Subcutaneous abdominal adipose tissue (tissue), 5 donors: ENCODE data around the gene ABCG4.

Experiments used
- H3K27ac ChIP-seq: one replicate; pipeline ENCODE4 v1.7.0; 2013; ENCODE audit warnings: low read depth, mild to moderate bottlenecking, inconsistent platforms, low read length, moderate library complexity
- H3K27me3 ChIP-seq, 5 donors: one replicate each; pipeline ENCODE4 v1.7.0; 2013; ENCODE audit warnings: low read length in 5 of 5, inconsistent platforms in 1 of 5; ENCODE audit not compliant: control insufficient read depth in 5 of 5, insufficient read depth in 4 of 5
- H3K36me3 ChIP-seq, 5 donors: one replicate each; pipeline ENCODE4 v1.7.0; 2013; ENCODE audit warnings: low read length in 5 of 5; ENCODE audit not compliant: control insufficient read depth in 5 of 5, insufficient read depth in 5 of 5
- H3K4me1 ChIP-seq, 5 donors: one replicate each; pipeline ENCODE4 v1.7.0; 2013; ENCODE audit warnings: low read length in 5 of 5, mild to moderate bottlenecking in 3 of 5, moderate library complexity in 1 of 5; ENCODE audit not compliant: control insufficient read depth in 5 of 5, insufficient read depth in 5 of 5
- H3K4me3 ChIP-seq, 5 donors: one replicate each; pipeline ENCODE4 v1.7.0; 2013; ENCODE audit warnings: low read length in 5 of 5, low read depth in 1 of 5
- H3K9ac ChIP-seq, 5 donors: one replicate each; pipeline ENCODE4 v1.7.0; 2013; ENCODE audit warnings: low read length in 5 of 5, mild to moderate bottlenecking in 4 of 5, moderate library complexity in 3 of 5
- H3K9me3 ChIP-seq, 5 donors: one replicate each; pipeline ENCODE4 v1.7.0; 2013; ENCODE audit warnings: low read length in 5 of 5; ENCODE audit not compliant: control insufficient read depth in 5 of 5
- donor health status: healthy.
- donor health status: healthy.
- donor health status: healthy.
- donor health status: healthy.
- donor health status: healthy.

The ABCG4 gene

GRCh38 chr11:119107538-119108145 lies 41.2 kb upstream of the ABCG4 start:
- Histone ChIP-seq H3K4me3 (peak overlapping the region; percentile 65 to 85 (median 83)), H3K27me3 (no peaks in the 10 kb centered on the region), H3K4me1 (peaks cover 10 to 42% (median 36%) of the 10 kb centered on the region in 5 donors), H3K36me3 (peaks cover 0 to 26% (median 24%) of the 10 kb centered on the region in 5 donors), H3K27ac (peak overlapping the region; percentile 50), H3K9ac (peak overlapping the region; percentile 63 to 81 (median 71)), H3K9me3 (no peaks in the 10 kb centered on the region)

GRCh38 chr11:119108146-119108856 lies 40.6 kb upstream of the ABCG4 start:
- Histone ChIP-seq H3K27ac (no peak overlapping the region), H3K9ac (peak overlapping the region; percentile 63 to 81 (median 71)), H3K27me3 (no peaks in the 10 kb centered on the region), H3K36me3 (peaks cover 0 to 32% (median 30%) of the 10 kb centered on the region in 5 donors), H3K9me3 (no peaks in the 10 kb centered on the region), H3K4me3 (peak overlapping the region; percentile 65 to 85 (median 83)), H3K4me1 (peaks cover 10 to 36% (median 31%) of the 10 kb centered on the region in 5 donors)

- no peaks in the 10 kb centered on the region for H3K9me3 ChIP-seq
- H3K9ac ChIP-seq: peak overlapping the region in 1 of 5 donors; percentile 71
- peak overlapping the region; percentile 65 to 85 (median 83) for H3K4me3 ChIP-seq
- no peaks in the 10 kb centered on the region for H3K27me3 ChIP-seq
- H3K27ac ChIP-seq: no peak overlapping the region
- peaks cover 0 to 36% (median 35%) of the 10 kb centered on the region in 5 donors for H3K36me3 ChIP-seq
- peaks cover 10 to 37% (median 31%) of the 10 kb centered on the region in 5 donors for H3K4me1 ChIP-seq
Measured at GRCh38 chr11:119108857-119109221, 40.0 kb upstream of the ABCG4 start.

GRCh38 chr11:119109843-119110242 lies 39.0 kb upstream of the ABCG4 start:
- H3K4me3 ChIP-seq: no peak overlapping the region
- H3K4me1 ChIP-seq: peaks cover 10 to 46% (median 31%) of the 10 kb centered on the region in 5 donors
- no peak overlapping the region for H3K9ac ChIP-seq
- no peak overlapping the region for H3K27ac ChIP-seq
- H3K27me3 ChIP-seq: no peaks in the 10 kb centered on the region
- H3K36me3 ChIP-seq: peaks cover 0 to 44% (median 41%) of the 10 kb centered on the region in 5 donors
- no peaks in the 10 kb centered on the region for H3K9me3 ChIP-seq

GRCh38 chr11:119110439-119110838 lies 38.4 kb upstream of the ABCG4 start:
- H3K27me3 ChIP-seq: no peaks in the 10 kb centered on the region
- no peaks in the 10 kb centered on the region for H3K9me3 ChIP-seq
- H3K27ac ChIP-seq: no peak overlapping the region
- H3K9ac ChIP-seq: no peak overlapping the region
- peaks cover 10 to 51% (median 31%) of the 10 kb centered on the region in 5 donors for H3K4me1 ChIP-seq
- no peak overlapping the region for H3K4me3 ChIP-seq
- H3K36me3 ChIP-seq: peaks cover 3 to 47% (median 41%) of the 10 kb centered on the region in 5 donors

GRCh38 chr11:119111361-119111925 lies 37.4 kb upstream of the ABCG4 start:
- Histone ChIP-seq H3K27ac (no peak overlapping the region), H3K36me3 (peaks cover 4 to 57% (median 47%) of the 10 kb centered on the region in 5 donors), H3K4me3 (no peak overlapping the region), H3K9ac (no peak overlapping the region), H3K9me3 (no peaks in the 10 kb centered on the region), H3K27me3 (no peaks in the 10 kb centered on the region), H3K4me1 (peaks cover 10 to 53% (median 31%) of the 10 kb centered on the region in 5 donors)

- no peak overlapping the region for H3K4me3 ChIP-seq
- H3K27me3 ChIP-seq: no peaks in the 10 kb centered on the region
- no peak overlapping the region for H3K9ac ChIP-seq
- no peak overlapping the region for H3K27ac ChIP-seq
- H3K4me1 ChIP-seq: peaks cover 10 to 55% (median 28%) of the 10 kb centered on the region in 5 donors
- no peaks in the 10 kb centered on the region for H3K9me3 ChIP-seq
- H3K36me3 ChIP-seq: peaks cover 6 to 67% (median 52%) of the 10 kb centered on the region in 5 donors
Measured at GRCh38 chr11:119112314-119113020, 36.4 kb upstream of the ABCG4 start.

GRCh38 chr11:119113716-119114115 lies 35.1 kb upstream of the ABCG4 start:
- H3K4me1 ChIP-seq: peaks cover 3 to 42% (median 17%) of the 10 kb centered on the region in 5 donors
- H3K4me3 ChIP-seq: no peak overlapping the region
- no peak overlapping the region for H3K9ac ChIP-seq
- no peak overlapping the region for H3K27ac ChIP-seq
- peaks cover 6 to 71% (median 55%) of the 10 kb centered on the region in 5 donors for H3K36me3 ChIP-seq
- no peaks in the 10 kb centered on the region for H3K27me3 ChIP-seq
- H3K9me3 ChIP-seq: no peaks in the 10 kb centered on the region

GRCh38 chr11:119114351-119114750 lies 34.5 kb upstream of the ABCG4 start:
- no peaks in the 10 kb centered on the region for H3K9me3 ChIP-seq
- peaks cover 2 to 36% (median 11%) of the 10 kb centered on the region in 5 donors for H3K4me1 ChIP-seq

More at GRCh38 chr11:119114351-119114750, 34.5 kb upstream of the ABCG4 start:
- Histone ChIP-seq H3K36me3 (peaks cover 6 to 71% (median 55%) of the 10 kb centered on the region in 5 donors), H3K27ac (no peak overlapping the region), H3K4me3 (no peak overlapping the region), H3K27me3 (no peaks in the 10 kb centered on the region), H3K9ac (no peak overlapping the region)
